WTC11 (cell line): ENCODE measurements around the gene RASGRF1. TPM values are rescaled to one million over a fixed set of nuclear protein-coding genes. Genes with fewer than 3 reads are reported as not detected.

Experiments
- ATAC-seq: fragments of 200-7000 bp; cut with Tn5 transposase; 2 replicates; pipeline ENCODE4 v1.10.0; 2021; ENCODE audit warnings: mild to moderate bottlenecking, moderate library complexity
- CTCF ChIA-PET: fragments of 300-600 bp; sonication (Branson Sonifier 250); formaldehyde crosslinking; loops from one replicate; lab custom pipeline; 2021; ENCODE audit warnings: antibody characterized with exemption; lab: Charles Lee
- POLR2A ChIA-PET: fragments of 350-600 bp; sonication (Branson Sonifier 250); formaldehyde crosslinking; loops from one replicate; lab custom pipeline; 2021; ENCODE audit warnings: antibody characterized with exemption; lab: Charles Lee
- DNase-seq: peaks from one replicate; pipeline ENCODE4 v3.0.0; 2021; ENCODE audit warnings: low spot score
- H3K27ac Mint-ChIP-seq: 2 replicates; pipeline ENCODE4 v1.8.0; 2021; ENCODE audit warnings: mixed read lengths
- H3K27me3 Mint-ChIP-seq: 2 replicates; pipeline ENCODE4 v1.8.0; 2021; ENCODE audit warnings: low read depth, mild to moderate bottlenecking, moderate library complexity, mixed read lengths
- H3K36me3 Mint-ChIP-seq: 2 replicates; pipeline ENCODE4 v1.8.0; 2021; ENCODE audit warnings: mixed read lengths
- H3K4me1 Mint-ChIP-seq: 2 replicates; pipeline ENCODE4 v1.8.0; 2022; ENCODE audit warnings: mixed read lengths
- H3K4me3 Mint-ChIP-seq: 2 replicates; pipeline ENCODE4 v1.8.0; 2021; ENCODE audit warnings: mild to moderate bottlenecking, moderate library complexity, mixed read lengths
- H3K9me3 Mint-ChIP-seq: 2 replicates; pipeline ENCODE4 v1.8.0; 2021; ENCODE audit warnings: mixed read lengths
- ATF2 ChIP-seq: sonication (generic); formaldehyde crosslinking; IDR thresholded peaks from 2 replicates; pipeline ENCODE4 v1.8.1; 2022; ENCODE audit warnings: low read depth, missing genetic modification reagents, borderline replicate concordance
- CREM ChIP-seq: sonication (generic); formaldehyde crosslinking; IDR thresholded peaks from 2 replicates; pipeline ENCODE4 v1.8.1; 2022; ENCODE audit warnings: mild to moderate bottlenecking, missing genetic modification reagents, moderate library complexity
- MXD4 ChIP-seq: fragments of 250-450 bp; sonication (Bioruptor Pico); IDR thresholded peaks from 2 replicates; pipeline ENCODE4 v1.8.0; 2021; ENCODE audit warnings: mild to moderate bottlenecking, moderate library complexity, borderline replicate concordance
- NR1H2 ChIP-seq: sonication (generic); formaldehyde crosslinking; IDR thresholded peaks from 2 replicates; pipeline ENCODE4 v1.9.0; 2021; ENCODE audit warnings: mild to moderate bottlenecking, moderate library complexity, missing genetic modification reagents
- PRDM15 ChIP-seq: sonication (generic); formaldehyde crosslinking; IDR thresholded peaks from 2 replicates; pipeline ENCODE4 v1.8.0; 2022; ENCODE audit warnings: missing genetic modification reagents
- SMAD3 ChIP-seq: sonication (generic); formaldehyde crosslinking; IDR thresholded peaks from 2 replicates; pipeline ENCODE4 v1.8.0; 2022; ENCODE audit warnings: missing genetic modification reagents, mild to moderate bottlenecking, borderline replicate concordance
- USF2 ChIP-seq: sonication (generic); formaldehyde crosslinking; IDR thresholded peaks from 2 replicates; pipeline ENCODE4 v1.8.1; 2023; ENCODE audit warnings: mild to moderate bottlenecking, missing genetic modification reagents, moderate library complexity
- ZNF425 ChIP-seq: fragments of 250-450 bp; sonication (Bioruptor Pico); conservative IDR thresholded peaks from 2 replicates; pipeline ENCODE4 v1.9.0; 2021; ENCODE audit warnings: mild to moderate bottlenecking
- total RNA-seq: library from RNA; stranded (reverse); gene quantifications from 3 replicates; pipeline ENCODE4 v1.2.3, GENCODE V29; 2021
- TF ChIP-seq, protein P1 (sequence below): sonication (generic); formaldehyde crosslinking; IDR thresholded peaks from 2 replicates; pipeline ENCODE4 v1.8.1; 2022; ENCODE audit warnings: mild to moderate bottlenecking, moderate library complexity, missing genetic modification reagents
- TF ChIP-seq, protein P2 (sequence below): sonication (generic); formaldehyde crosslinking; IDR thresholded peaks from 2 replicates; pipeline ENCODE4 v1.8.0; 2023; ENCODE audit warnings: missing genetic modification reagents, mild to moderate bottlenecking, borderline replicate concordance
- TF ChIP-seq, protein P3 (sequence below): sonication (generic); formaldehyde crosslinking; IDR thresholded peaks from 2 replicates; pipeline ENCODE4 v1.8.0; 2023; ENCODE audit warnings: mild to moderate bottlenecking, missing genetic modification reagents

RASGRF1 gene
- total RNA-seq, 1 experiment from 2014 or later = 0.85 TPM

DNA sequence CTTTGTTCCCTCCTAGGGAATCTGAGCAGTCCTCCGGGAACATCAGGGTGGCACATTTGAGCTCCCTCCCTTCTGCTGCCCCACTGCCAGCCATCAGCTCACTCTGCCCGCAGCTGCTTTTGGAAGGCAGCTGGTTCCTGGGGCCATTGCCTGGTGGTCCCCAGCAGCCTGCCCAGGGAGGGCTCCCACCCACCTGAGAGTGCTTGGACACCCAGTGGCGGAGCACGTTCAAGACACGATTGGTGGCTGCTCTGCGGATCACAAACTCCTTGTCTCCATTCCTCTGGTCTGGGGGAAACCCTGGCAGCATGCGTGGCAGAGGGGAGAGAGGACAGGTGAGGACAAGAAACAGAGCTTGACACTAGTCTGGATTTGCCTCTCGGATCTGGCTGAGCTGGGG is 92.1 kb downstream of the RASGRF1 start:
- no peak overlapping the region for H3K27ac Mint-ChIP-seq
- DNase-seq (no peak), ATAC-seq (no peak)
- peaks cover 13% of the 10 kb centered on the region for H3K4me1 Mint-ChIP-seq
- H3K27me3 Mint-ChIP-seq = no peaks in the 10 kb centered on the region; the same call in 1 of the 2 replicates
- TF ChIP-seq, protein P1, sequence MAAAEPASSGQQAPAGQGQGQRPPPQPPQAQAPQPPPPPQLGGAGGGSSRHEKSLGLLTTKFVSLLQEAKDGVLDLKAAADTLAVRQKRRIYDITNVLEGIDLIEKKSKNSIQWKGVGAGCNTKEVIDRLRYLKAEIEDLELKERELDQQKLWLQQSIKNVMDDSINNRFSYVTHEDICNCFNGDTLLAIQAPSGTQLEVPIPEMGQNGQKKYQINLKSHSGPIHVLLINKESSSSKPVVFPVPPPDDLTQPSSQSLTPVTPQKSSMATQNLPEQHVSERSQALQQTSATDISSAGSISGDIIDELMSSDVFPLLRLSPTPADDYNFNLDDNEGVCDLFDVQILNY = no peak
- TF ChIP-seq SMAD3 (no peak), NR1H2 (CRISPR knock-in tag) (no peak), MXD4 (CRISPR knock-in tag) (no peak), CREM (CRISPR knock-in tag) (no peak), USF2 (CRISPR knock-in tag) (no peak)
- TF ChIP-seq, protein P2, sequence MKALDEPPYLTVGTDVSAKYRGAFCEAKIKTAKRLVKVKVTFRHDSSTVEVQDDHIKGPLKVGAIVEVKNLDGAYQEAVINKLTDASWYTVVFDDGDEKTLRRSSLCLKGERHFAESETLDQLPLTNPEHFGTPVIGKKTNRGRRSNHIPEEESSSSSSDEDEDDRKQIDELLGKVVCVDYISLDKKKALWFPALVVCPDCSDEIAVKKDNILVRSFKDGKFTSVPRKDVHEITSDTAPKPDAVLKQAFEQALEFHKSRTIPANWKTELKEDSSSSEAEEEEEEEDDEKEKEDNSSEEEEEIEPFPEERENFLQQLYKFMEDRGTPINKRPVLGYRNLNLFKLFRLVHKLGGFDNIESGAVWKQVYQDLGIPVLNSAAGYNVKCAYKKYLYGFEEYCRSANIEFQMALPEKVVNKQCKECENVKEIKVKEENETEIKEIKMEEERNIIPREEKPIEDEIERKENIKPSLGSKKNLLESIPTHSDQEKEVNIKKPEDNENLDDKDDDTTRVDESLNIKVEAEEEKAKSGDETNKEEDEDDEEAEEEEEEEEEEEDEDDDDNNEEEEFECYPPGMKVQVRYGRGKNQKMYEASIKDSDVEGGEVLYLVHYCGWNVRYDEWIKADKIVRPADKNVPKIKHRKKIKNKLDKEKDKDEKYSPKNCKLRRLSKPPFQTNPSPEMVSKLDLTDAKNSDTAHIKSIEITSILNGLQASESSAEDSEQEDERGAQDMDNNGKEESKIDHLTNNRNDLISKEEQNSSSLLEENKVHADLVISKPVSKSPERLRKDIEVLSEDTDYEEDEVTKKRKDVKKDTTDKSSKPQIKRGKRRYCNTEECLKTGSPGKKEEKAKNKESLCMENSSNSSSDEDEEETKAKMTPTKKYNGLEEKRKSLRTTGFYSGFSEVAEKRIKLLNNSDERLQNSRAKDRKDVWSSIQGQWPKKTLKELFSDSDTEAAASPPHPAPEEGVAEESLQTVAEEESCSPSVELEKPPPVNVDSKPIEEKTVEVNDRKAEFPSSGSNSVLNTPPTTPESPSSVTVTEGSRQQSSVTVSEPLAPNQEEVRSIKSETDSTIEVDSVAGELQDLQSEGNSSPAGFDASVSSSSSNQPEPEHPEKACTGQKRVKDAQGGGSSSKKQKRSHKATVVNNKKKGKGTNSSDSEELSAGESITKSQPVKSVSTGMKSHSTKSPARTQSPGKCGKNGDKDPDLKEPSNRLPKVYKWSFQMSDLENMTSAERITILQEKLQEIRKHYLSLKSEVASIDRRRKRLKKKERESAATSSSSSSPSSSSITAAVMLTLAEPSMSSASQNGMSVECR (CRISPR knock-in tag) = no peak
- TF ChIP-seq, protein P3, sequence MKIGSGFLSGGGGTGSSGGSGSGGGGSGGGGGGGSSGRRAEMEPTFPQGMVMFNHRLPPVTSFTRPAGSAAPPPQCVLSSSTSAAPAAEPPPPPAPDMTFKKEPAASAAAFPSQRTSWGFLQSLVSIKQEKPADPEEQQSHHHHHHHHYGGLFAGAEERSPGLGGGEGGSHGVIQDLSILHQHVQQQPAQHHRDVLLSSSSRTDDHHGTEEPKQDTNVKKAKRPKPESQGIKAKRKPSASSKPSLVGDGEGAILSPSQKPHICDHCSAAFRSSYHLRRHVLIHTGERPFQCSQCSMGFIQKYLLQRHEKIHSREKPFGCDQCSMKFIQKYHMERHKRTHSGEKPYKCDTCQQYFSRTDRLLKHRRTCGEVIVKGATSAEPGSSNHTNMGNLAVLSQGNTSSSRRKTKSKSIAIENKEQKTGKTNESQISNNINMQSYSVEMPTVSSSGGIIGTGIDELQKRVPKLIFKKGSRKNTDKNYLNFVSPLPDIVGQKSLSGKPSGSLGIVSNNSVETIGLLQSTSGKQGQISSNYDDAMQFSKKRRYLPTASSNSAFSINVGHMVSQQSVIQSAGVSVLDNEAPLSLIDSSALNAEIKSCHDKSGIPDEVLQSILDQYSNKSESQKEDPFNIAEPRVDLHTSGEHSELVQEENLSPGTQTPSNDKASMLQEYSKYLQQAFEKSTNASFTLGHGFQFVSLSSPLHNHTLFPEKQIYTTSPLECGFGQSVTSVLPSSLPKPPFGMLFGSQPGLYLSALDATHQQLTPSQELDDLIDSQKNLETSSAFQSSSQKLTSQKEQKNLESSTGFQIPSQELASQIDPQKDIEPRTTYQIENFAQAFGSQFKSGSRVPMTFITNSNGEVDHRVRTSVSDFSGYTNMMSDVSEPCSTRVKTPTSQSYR (CRISPR knock-in tag) = no peak
- ChIA-PET POLR2A (interaction anchor here (1.0 kb wide), 1 partner anchor 91 kb away, joined by 3 read pairs; no protein-coding TSS in a partner anchor), CTCF (interaction anchor here (0.7 to 5.3 kb wide), 6 partner anchors 9 to 186 kb away, joined by 3 to 45 read pairs (median 10); no protein-coding TSS in a partner anchor)
- H3K36me3 Mint-ChIP-seq = no peaks in the 10 kb centered on the region
- H3K9me3 Mint-ChIP-seq = no peaks in the 10 kb centered on the region
- H3K4me3 Mint-ChIP-seq = no peak overlapping the region

DNA sequence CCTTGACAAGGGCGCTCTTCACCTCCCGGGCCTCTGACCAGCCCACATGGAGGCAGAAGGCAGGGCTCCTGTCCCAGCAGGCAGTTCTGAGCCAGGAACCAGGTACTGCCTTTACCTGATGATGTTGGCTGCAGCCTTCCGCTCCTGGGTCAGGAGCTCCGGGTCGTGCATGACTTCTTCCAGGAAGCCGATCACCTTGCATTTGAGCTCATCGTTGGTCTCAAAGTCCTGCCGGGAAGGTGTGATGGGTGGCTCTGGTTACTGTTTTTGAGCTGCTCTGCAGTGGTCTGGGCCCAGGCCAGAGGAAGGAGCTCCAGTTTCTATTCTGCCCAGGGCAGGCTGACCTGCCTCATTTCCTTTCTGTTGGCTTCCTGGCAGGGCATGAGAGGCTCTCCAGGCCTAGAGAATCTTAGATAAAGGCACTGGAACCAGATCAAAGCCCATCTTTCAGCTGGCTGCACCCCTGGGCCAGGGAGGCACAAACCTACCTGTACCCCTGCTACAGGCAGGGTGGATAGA is 92.5 kb downstream of the RASGRF1 start:
- Mint-ChIP-seq H3K4me3 (no peak overlapping the region), H3K27me3 (no peaks in the 10 kb centered on the region; the same call in 1 of the 2 replicates), H3K9me3 (no peaks in the 10 kb centered on the region), H3K27ac (no peak overlapping the region), H3K4me1 (peaks cover 13% of the 10 kb centered on the region), H3K36me3 (no peaks in the 10 kb centered on the region)
- DNase-seq (no peak), ATAC-seq (no peak)
- ChIA-PET POLR2A (interaction anchor here (0.7 to 1.0 kb wide), 2 partner anchors 30 to 90 kb away, joined by 3 to 8 read pairs; no protein-coding TSS in a partner anchor), CTCF (interaction anchor here (0.7 to 5.3 kb wide), 7 partner anchors 9 to 186 kb away, joined by 3 to 45 read pairs (median 8); no protein-coding TSS in a partner anchor)
- TF ChIP-seq PRDM15 (CRISPR knock-in tag) (no peak), MXD4 (CRISPR knock-in tag) (no peak), ZNF425 (CRISPR knock-in tag) (no peak), ATF2 (CRISPR knock-in tag) (no peak)
